ENCODE data around the gene MBD2. TPM values are rescaled to one million over a fixed set of nuclear protein-coding genes. Genes with fewer than 3 reads are reported as not detected.
"Not testable (repeated sequence)": the region's sequence is repeated elsewhere in the genome, so short reads cannot be mapped to it uniquely, and the experiment has no call there.

MBD2 gene
- total RNA-seq, 2 experiments from 2014 or later: 131 to 140 TPM

DNA sequence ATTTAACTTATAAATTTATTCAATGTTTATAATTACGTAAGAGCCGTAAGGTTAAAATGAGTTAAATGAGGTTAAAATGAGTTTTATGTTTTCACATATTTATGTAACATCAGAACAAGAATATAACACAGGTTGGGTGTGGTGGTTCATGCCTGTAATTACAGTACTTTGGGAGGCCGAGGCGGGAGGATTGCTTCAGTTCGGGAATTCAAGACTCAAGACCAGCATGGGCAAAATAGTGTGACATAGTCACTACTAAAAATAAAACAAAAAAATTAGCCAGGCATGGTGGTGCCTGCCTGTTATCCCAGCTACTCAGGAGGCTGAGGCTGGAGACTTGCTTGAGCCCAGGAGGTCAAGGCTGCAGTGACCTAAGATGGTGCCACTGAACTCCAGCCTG is 9.3 kb upstream of the MBD2 start:
- Mint-ChIP-seq H3K4me3 (no peak overlapping the region), H3K27ac (no peak overlapping the region), H3K9me3 (no peaks in the 10 kb centered on the region), H3K36me3 (no peaks in the 10 kb centered on the region), H3K27me3 (no peaks in the 10 kb centered on the region), H3K4me1 (ENCODE audit: low read depth) (peaks cover 9% of the 10 kb centered on the region)
- intact Hi-C loops (cut with micrococcal nuclease): no loop called here
- CTCF ChIA-PET: no interaction called here
- DNase-seq: no peak
- POLR2A ChIA-PET: no interaction called here

DNA sequence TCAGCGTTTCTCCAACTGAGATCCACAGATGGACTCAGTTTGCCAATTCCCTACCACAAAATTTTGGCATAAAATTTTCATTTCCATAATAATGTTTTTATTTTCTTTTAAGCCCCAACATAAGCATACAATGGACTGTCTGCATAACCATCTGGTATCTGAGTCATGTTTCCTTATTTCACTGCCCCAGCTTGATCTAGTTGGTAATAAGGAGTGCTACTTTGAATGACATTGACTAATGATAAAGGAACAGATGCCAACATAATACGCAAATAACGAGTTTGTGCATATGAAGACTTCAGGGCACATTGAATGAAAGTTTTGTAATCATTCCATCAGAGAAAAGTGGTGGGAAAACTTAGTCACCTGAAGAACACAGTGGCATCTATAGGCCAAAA is 8.8 kb upstream of the MBD2 start:
- intact Hi-C loops (cut with micrococcal nuclease): no loop called here

DNA sequence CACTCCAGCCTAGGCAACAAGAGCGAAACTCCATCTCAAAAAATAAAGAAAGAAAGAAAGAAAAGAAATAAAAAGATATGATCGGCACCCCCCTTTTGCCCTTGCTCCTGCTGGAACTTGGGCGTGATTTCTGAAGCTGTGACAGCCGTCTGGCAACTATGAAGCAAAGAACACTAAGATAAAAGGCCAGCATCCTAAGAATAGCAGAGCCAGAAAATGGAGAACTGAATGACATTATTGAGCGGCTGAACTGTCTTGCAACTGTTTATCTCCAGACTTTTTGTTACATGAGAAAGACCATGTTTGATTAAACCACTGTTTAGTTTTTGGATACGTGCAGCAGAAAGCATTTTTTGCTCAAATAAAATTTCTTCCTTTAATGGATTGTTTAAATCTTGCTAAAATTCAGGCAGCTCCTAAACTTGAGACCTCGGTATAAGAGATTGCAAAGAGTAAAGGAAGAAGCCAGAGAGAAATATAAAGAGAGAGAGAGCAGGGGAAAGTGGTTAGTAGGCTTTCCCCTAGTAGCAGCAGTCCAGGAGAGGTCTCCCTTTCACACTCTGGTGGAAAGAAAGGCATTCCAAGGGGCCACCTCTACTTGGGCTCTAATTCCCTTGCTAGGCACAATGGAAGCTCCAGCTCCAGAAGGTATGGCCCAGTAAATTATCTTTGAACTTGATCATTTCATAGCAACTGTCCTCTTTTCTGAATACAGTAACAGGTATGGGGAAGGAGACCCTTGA is 8.2 kb upstream of the MBD2 start:
- intact Hi-C loops (cut with micrococcal nuclease): no loop called here
- POLR2A ChIA-PET: no interaction called here
- Mint-ChIP-seq H3K27ac (no peak overlapping the region), H3K9me3 (no peaks in the 10 kb centered on the region), H3K27me3 (no peaks in the 10 kb centered on the region), H3K4me1 (ENCODE audit: low read depth) (peaks cover 9% of the 10 kb centered on the region), H3K36me3 (no peaks in the 10 kb centered on the region), H3K4me3 (no peak overlapping the region)
- CTCF ChIA-PET: no interaction called here
- DNase-seq: no peak

More for the DNA sequence above, 8.8 kb upstream of the MBD2 start:
- POLR2A ChIA-PET: no interaction called here
- no peaks in the 10 kb centered on the region for H3K36me3 Mint-ChIP-seq
- CTCF ChIA-PET: no interaction called here
- no peak overlapping the region for H3K27ac Mint-ChIP-seq
- H3K27me3 Mint-ChIP-seq: no peaks in the 10 kb centered on the region
- H3K4me3 Mint-ChIP-seq: no peak overlapping the region
- no peaks in the 10 kb centered on the region for H3K9me3 Mint-ChIP-seq
- no peak for DNase-seq
- peaks cover 9% of the 10 kb centered on the region for H3K4me1 Mint-ChIP-seq (ENCODE audit: low read depth)

DNA sequence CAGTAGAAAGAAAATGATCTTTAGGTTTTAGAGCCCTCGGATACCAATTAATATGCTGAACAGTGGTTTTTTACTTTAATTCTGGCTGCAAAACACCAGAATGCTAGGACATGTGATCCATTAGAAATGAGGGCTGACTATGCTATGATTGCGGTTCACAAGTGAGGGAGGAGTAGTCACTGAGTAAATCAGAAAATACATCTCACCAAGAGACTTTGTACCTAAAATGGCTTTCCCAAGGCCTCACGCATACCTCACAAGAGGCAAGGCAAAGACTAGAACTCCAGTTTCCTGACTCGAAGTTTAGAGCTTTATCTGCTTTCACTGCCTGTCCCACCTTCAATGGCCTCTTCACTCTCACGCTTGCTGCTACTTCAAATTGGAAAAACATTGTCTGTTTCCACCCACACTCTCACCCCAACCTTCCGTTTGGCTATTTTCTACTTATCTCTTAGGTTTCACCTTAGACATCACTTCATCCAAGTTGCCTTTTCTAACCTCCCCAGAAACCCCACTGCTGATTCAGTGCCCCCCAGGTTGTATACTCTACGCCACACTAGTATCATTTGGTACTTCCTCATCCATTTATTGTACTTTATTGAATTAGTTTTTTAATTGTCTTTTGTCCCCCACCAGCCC is 5.1 kb upstream of the MBD2 start:
- no peak overlapping the region for H3K4me3 Mint-ChIP-seq
- ChIA-PET CTCF (no interaction called here), POLR2A (no interaction called here)
- DNase-seq: peak; percentile 39
- H3K27ac Mint-ChIP-seq: peak overlapping the region; percentile 64
- H3K27me3 Mint-ChIP-seq: no peaks in the 10 kb centered on the region
- H3K36me3 Mint-ChIP-seq: no peaks in the 10 kb centered on the region
- H3K4me1 Mint-ChIP-seq (ENCODE audit: low read depth): peaks cover 15% of the 10 kb centered on the region
- H3K9me3 Mint-ChIP-seq: no peaks in the 10 kb centered on the region
- intact Hi-C loops (cut with micrococcal nuclease): loop anchor here (10.0 kb wide), 1 partner anchor 715 kb away; no protein-coding TSS in a partner anchor

DNA sequence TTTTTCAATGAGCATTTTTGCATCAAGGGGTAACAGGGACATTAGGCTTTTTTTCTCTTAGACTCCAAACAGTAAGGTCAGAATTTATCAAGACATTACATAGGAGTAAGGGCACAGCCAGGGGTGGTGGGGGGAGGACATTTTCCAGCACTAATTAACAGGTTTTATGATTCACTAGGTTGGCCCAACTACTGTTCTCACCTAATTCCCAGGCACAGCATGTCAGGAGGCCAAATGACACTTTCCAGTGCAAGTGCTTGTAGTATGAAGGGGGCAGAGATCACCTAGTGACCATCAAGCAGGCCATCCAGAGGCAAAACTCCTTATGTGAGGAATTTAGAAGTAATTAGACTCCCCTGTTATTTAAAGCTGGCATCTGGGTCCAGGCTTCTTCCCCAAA is 3.9 kb upstream of the MBD2 start:
- Mint-ChIP-seq H3K27me3 (no peaks in the 10 kb centered on the region), H3K9me3 (no peaks in the 10 kb centered on the region), H3K4me1 (ENCODE audit: low read depth) (peaks cover 15% of the 10 kb centered on the region), H3K36me3 (peaks cover 3% of the 10 kb centered on the region), H3K27ac (no peak overlapping the region), H3K4me3 (no peak overlapping the region)
- intact Hi-C loops (cut with micrococcal nuclease): loop anchor here (10.0 kb wide), 1 partner anchor 716 kb away; no protein-coding TSS in a partner anchor
- DNase-seq: no peak
- CTCF ChIA-PET: no interaction called here
- POLR2A ChIA-PET: no interaction called here

DNA sequence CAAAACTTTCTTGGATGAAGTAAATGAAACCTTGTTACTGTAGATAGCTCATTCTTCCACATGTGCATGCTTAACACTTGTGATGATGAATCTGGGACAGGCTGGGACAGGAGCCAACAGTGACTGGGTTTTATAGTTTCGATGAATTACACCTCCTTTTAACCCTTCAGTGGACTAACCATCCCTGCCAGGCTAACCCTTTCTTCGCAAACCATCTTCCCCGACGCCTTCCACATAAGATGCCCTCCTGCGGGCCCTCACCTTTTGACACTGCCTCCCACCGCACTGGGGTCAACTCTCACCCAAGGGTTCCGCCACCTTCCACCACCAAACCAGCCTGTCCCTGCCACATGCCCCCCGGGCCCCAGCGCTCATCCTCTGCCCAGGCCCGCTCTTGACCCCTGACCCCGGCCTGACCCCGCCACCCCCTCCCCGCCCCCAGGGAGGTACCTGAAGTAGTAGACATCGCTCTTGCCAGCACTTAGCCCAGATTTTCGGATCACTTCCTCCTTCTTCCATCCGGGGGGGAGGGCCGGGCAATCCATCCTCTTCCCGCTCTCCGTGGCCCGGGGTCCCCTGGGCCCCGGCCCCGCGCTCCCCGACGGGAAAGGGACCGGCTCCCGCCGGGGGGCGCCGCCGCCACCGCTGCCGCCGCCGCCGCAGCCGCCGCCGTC is 764 bp downstream of the MBD2 start:
- DNase-seq: peak; percentile 77
- Mint-ChIP-seq H3K4me3 (peak overlapping the region; percentile 88), H3K36me3 (peaks cover 20% of the 10 kb centered on the region), H3K27ac (peak overlapping the region; percentile 96), H3K4me1 (ENCODE audit: low read depth) (peaks cover 47% of the 10 kb centered on the region), H3K27me3 (no peaks in the 10 kb centered on the region), H3K9me3 (no peaks in the 10 kb centered on the region)
- intact Hi-C loops (cut with micrococcal nuclease): loop anchor here (1.0 to 10.0 kb wide), 13 partner anchors 13 to 721 kb away; partner anchors contain the start of genes C18orf54 and STARD6
- ChIA-PET CTCF (interaction anchor here (1.0 to 4.8 kb wide), 22 partner anchors 10 to 169 kb away, joined by 3 to 70 read pairs (median 6); partner anchors contain the start of genes C18orf54, POLI and STARD6), POLR2A (interaction anchor here (0.8 to 1.8 kb wide), 16 partner anchors 10 to 134 kb away, joined by 3 to 18 read pairs (median 5); partner anchors contain the start of genes C18orf54, POLI and STARD6)

DNA sequence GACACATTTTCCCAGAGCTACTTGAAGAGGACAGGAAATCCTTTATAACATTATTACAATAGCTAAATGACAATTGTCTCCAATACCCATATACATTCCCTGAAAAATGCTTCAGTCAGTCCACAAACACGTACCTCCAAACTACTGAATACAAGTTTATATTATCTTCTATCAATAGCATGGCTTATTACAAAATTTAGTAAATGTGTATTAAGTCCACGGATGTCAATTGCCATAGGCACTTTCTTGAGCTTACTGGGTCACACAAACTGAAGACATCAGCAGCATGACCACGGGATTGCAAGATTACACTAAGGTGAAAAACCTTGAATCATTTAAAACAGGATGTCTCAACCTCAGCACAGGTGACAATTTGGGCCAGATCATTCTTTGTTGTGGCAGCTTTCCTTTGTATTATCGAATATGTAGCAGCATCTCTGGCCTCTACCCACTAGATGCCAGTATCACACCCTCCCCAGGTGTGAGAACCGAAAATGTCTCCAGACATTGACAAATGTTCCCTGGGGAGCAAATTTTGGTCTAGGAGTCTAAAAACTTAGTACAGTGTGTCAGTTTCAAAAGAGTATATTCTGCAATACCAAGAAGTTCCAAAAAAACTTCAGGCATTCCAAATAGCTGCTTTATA is 1.4 kb downstream of the MBD2 start:
- ChIA-PET POLR2A (interaction anchor here (0.6 to 1.8 kb wide), 18 partner anchors 9 to 135 kb away, joined by 3 to 18 read pairs (median 4); partner anchors contain the start of genes C18orf54, POLI and STARD6), CTCF (interaction anchor here (0.8 to 4.8 kb wide), 24 partner anchors 10 to 169 kb away, joined by 3 to 70 read pairs (median 6); partner anchors contain the start of genes C18orf54, POLI and STARD6)
- Mint-ChIP-seq H3K9me3 (no peaks in the 10 kb centered on the region), H3K27ac (peak overlapping the region; percentile 96), H3K4me1 (ENCODE audit: low read depth) (peaks cover 52% of the 10 kb centered on the region), H3K27me3 (no peaks in the 10 kb centered on the region), H3K36me3 (peaks cover 20% of the 10 kb centered on the region), H3K4me3 (peak overlapping the region; percentile 88)
- intact Hi-C loops (cut with micrococcal nuclease): loop anchor here (1.0 to 10.0 kb wide), 10 partner anchors 13 to 722 kb away; no protein-coding TSS in a partner anchor
- peak; percentile 68 for DNase-seq

DNA sequence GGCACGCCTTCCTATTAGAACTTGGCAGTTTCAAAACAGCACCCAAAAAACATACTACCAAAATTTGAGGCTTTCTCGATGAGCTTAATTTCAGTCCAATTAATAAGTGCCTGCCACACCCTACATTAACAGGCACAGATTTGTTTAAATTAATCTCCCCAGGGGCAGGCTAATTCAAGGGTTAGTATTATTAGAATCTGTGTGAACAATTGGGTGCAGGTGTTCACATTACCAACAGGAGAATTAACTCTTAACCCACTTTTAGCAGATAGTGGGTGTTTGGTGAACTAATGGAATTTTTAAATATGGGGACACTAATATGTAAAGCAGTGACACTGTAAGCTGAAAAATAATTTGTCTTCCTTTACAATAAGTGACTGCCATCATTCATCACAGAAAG is 4.1 kb downstream of the MBD2 start:
- CTCF ChIA-PET: interaction anchor here (1.6 to 4.8 kb wide), 2 partner anchors 50 to 137 kb away, joined by 4 to 70 read pairs; partner anchors contain the start of genes C18orf54, POLI and STARD6
- POLR2A ChIA-PET: interaction anchor here (0.8 kb wide), 1 partner anchor 10 kb away, joined by 4 read pairs; no protein-coding TSS in a partner anchor
- intact Hi-C loops (cut with micrococcal nuclease): loop anchor here (10.0 kb wide), 1 partner anchor 724 kb away; no protein-coding TSS in a partner anchor
- Mint-ChIP-seq H3K9me3 (no peaks in the 10 kb centered on the region), H3K27ac (no peak overlapping the region), H3K27me3 (no peaks in the 10 kb centered on the region), H3K36me3 (peaks cover 20% of the 10 kb centered on the region), H3K4me3 (no peak overlapping the region), H3K4me1 (ENCODE audit: low read depth) (peaks cover 68% of the 10 kb centered on the region)
- DNase-seq: no peak

DNA sequence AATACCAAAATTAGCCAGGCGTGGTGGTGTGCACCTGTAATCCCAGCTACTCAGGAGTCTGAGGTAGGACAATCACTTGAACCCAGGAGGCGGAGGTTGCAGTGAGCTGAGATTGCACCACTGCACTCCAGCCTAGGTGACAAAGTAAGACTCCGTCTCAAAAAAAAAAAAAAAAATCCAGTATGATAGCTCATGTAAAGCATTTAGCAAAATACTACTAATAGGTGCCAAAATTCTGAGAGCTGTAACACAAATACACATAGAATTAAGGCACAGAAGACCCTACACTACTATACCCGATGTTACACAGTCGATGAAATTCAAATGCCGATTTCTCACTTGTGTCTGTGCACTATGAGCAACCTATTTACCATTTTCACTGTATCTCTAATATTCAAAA is 5.7 kb downstream of the MBD2 start:
- H3K27me3 Mint-ChIP-seq; H3K9me3 Mint-ChIP-seq; DNase-seq; H3K4me3 Mint-ChIP-seq; intact Hi-C loops (cut with micrococcal nuclease); H3K27ac Mint-ChIP-seq: not testable (repeated sequence)
- Mint-ChIP-seq H3K36me3 (peaks cover 20% of the 10 kb centered on the region), H3K4me1 (ENCODE audit: low read depth) (peaks cover 71% of the 10 kb centered on the region)
- POLR2A ChIA-PET: interaction anchor here (1.0 to 1.2 kb wide), 2 partner anchors 51 to 52 kb away, joined by 3 to 4 read pairs; no protein-coding TSS in a partner anchor
- CTCF ChIA-PET: interaction anchor here (0.6 to 2.2 kb wide), 3 partner anchors 8 to 139 kb away, joined by 3 to 10 read pairs (median 4); partner anchors contain the start of genes C18orf54, POLI and STARD6

DNA sequence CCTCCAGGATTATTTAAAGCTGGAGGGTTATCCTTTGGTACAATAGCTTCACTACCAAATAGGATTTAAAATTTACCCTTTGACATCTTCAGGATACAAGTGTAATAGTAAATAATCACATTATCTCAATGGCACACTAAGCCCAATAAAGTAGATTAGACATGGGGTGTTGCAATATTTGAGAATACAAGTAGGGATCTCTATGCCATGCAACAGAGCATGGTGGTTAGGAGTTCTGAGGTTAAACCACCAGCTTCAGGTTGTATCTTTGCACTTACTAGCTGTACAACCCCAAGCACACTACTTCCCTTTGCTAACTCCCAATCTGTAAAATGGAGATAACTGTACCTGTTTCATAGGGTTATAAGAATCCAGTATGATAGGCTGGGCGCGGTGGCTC is 6.2 kb downstream of the MBD2 start:
- intact Hi-C loops (cut with micrococcal nuclease): no loop called here
- CTCF ChIA-PET: interaction anchor here (1.3 to 2.2 kb wide), 2 partner anchors 52 to 139 kb away, joined by 3 to 10 read pairs; partner anchors contain the start of genes C18orf54, POLI and STARD6
- H3K4me3 Mint-ChIP-seq: no peak overlapping the region

DNA sequence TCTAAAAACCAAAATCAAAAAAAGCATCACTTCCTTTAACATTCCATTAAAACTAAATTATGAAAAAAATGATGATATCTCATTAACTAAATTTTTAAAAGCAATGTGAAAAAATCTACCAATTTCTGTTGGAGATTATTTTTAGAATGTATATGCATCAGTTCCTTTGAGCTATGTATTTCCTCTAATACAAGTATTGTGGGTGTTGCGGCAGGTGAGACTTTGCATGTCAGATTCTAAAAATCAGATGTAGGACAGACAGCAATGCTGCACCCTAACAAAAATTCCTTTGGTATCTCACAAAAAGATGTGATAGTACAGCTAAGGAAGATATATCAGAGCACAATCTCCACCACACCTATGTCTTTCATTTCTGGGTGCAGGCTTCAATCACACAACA is 6.8 kb downstream of the MBD2 start:
- H3K36me3 Mint-ChIP-seq: peaks cover 15% of the 10 kb centered on the region
- CTCF ChIA-PET: interaction anchor here (1.3 to 2.2 kb wide), 2 partner anchors 52 to 140 kb away, joined by 3 to 10 read pairs; partner anchors contain the start of genes C18orf54, POLI and STARD6
- no peak overlapping the region for H3K27ac Mint-ChIP-seq
- POLR2A ChIA-PET: interaction anchor here (1.2 kb wide), 1 partner anchor 53 kb away, joined by 4 read pairs; no protein-coding TSS in a partner anchor
- intact Hi-C loops (cut with micrococcal nuclease): no loop called here
- no peak overlapping the region for H3K4me3 Mint-ChIP-seq
- no peaks in the 10 kb centered on the region for H3K9me3 Mint-ChIP-seq
- no peak for DNase-seq
- peaks cover 68% of the 10 kb centered on the region for H3K4me1 Mint-ChIP-seq (ENCODE audit: low read depth)
- H3K27me3 Mint-ChIP-seq: no peaks in the 10 kb centered on the region

More for the DNA sequence above, 6.2 kb downstream of the MBD2 start:
- H3K27me3 Mint-ChIP-seq: no peaks in the 10 kb centered on the region
- POLR2A ChIA-PET: interaction anchor here (1.2 kb wide), 1 partner anchor 52 kb away, joined by 4 read pairs; no protein-coding TSS in a partner anchor
- no peak for DNase-seq
- H3K4me1 Mint-ChIP-seq (ENCODE audit: low read depth): peaks cover 73% of the 10 kb centered on the region
- H3K27ac Mint-ChIP-seq: no peak overlapping the region
- no peaks in the 10 kb centered on the region for H3K9me3 Mint-ChIP-seq
- peaks cover 17% of the 10 kb centered on the region for H3K36me3 Mint-ChIP-seq
